WTC11 (cell line): ENCODE data around the gene CPTP. TPM values are rescaled to one million over a fixed set of nuclear protein-coding genes. Genes with fewer than 3 reads are reported as not detected.

Experiments used
- ATAC-seq: fragments of 200-7000 bp; cut with Tn5 transposase; 2 replicates; pipeline ENCODE4 v1.10.0; 2021; ENCODE audit warnings: mild to moderate bottlenecking, moderate library complexity
- CTCF ChIA-PET: fragments of 300-600 bp; sonication (Branson Sonifier 250); formaldehyde crosslinking; loops from one replicate; lab custom pipeline; 2021; ENCODE audit warnings: antibody characterized with exemption; lab: Charles Lee
- POLR2A ChIA-PET: fragments of 350-600 bp; sonication (Branson Sonifier 250); formaldehyde crosslinking; loops from one replicate; lab custom pipeline; 2021; ENCODE audit warnings: antibody characterized with exemption; lab: Charles Lee
- DNase-seq: peaks from one replicate; pipeline ENCODE4 v3.0.0; 2021; ENCODE audit warnings: low spot score
- H3K27ac Mint-ChIP-seq: 2 replicates; pipeline ENCODE4 v1.8.0; 2021; ENCODE audit warnings: mixed read lengths
- H3K27me3 Mint-ChIP-seq: 2 replicates; pipeline ENCODE4 v1.8.0; 2021; ENCODE audit warnings: low read depth, mild to moderate bottlenecking, moderate library complexity, mixed read lengths
- H3K36me3 Mint-ChIP-seq: 2 replicates; pipeline ENCODE4 v1.8.0; 2021; ENCODE audit warnings: mixed read lengths
- H3K4me1 Mint-ChIP-seq: 2 replicates; pipeline ENCODE4 v1.8.0; 2022; ENCODE audit warnings: mixed read lengths
- H3K4me3 Mint-ChIP-seq: 2 replicates; pipeline ENCODE4 v1.8.0; 2021; ENCODE audit warnings: mild to moderate bottlenecking, moderate library complexity, mixed read lengths
- H3K9me3 Mint-ChIP-seq: 2 replicates; pipeline ENCODE4 v1.8.0; 2021; ENCODE audit warnings: mixed read lengths
- AR ChIP-seq: fragments of 250-450 bp; sonication (Bioruptor Pico); IDR thresholded peaks from 2 replicates; pipeline ENCODE4 v1.9.0; 2021; ENCODE audit warnings: mild to moderate bottlenecking
- ATF2 ChIP-seq: sonication (generic); formaldehyde crosslinking; IDR thresholded peaks from 2 replicates; pipeline ENCODE4 v1.8.1; 2022; ENCODE audit warnings: low read depth, missing genetic modification reagents, borderline replicate concordance
- CREM ChIP-seq: sonication (generic); formaldehyde crosslinking; IDR thresholded peaks from 2 replicates; pipeline ENCODE4 v1.8.1; 2022; ENCODE audit warnings: mild to moderate bottlenecking, missing genetic modification reagents, moderate library complexity
- E2F1 ChIP-seq: sonication (generic); formaldehyde crosslinking; IDR thresholded peaks from 2 replicates; pipeline ENCODE4 v1.8.0; 2022; ENCODE audit warnings: mild to moderate bottlenecking, missing genetic modification reagents
- ETV6 ChIP-seq: sonication (generic); formaldehyde crosslinking; IDR thresholded peaks from 2 replicates; pipeline ENCODE4 v1.8.1; 2022; ENCODE audit warnings: mild to moderate bottlenecking, missing genetic modification reagents
- FOXJ3 ChIP-seq: sonication (generic); formaldehyde crosslinking; IDR thresholded peaks from 2 replicates; pipeline ENCODE4 v1.9.0; 2021; ENCODE audit warnings: missing genetic modification reagents, mild to moderate bottlenecking, borderline replicate concordance
- HMGA2 ChIP-seq: fragments of 250-450 bp; sonication (Bioruptor Pico); IDR thresholded peaks from 2 replicates; pipeline ENCODE4 v1.4.0; 2021; ENCODE audit warnings: mild to moderate bottlenecking, moderate library complexity
- IRF1 ChIP-seq: sonication (generic); formaldehyde crosslinking; IDR thresholded peaks from 2 replicates; pipeline ENCODE4 v1.8.0; 2023; ENCODE audit warnings: missing genetic modification reagents
- MYBL2 ChIP-seq: sonication (generic); formaldehyde crosslinking; IDR thresholded peaks from 2 replicates; pipeline ENCODE4 v1.8.1; 2023; ENCODE audit warnings: mild to moderate bottlenecking, moderate library complexity, missing genetic modification reagents
- SMAD4 ChIP-seq: sonication (generic); formaldehyde crosslinking; IDR thresholded peaks from 2 replicates; pipeline ENCODE4 v1.8.0; 2022; ENCODE audit warnings: mild to moderate bottlenecking, missing genetic modification reagents
- TEAD1 ChIP-seq: sonication (generic); formaldehyde crosslinking; IDR thresholded peaks from 2 replicates; pipeline ENCODE4 v1.8.0; 2022; ENCODE audit warnings: mild to moderate bottlenecking, missing genetic modification reagents
- ZBTB21 ChIP-seq: sonication (generic); formaldehyde crosslinking; IDR thresholded peaks from 2 replicates; pipeline ENCODE4 v1.8.1; 2023; ENCODE audit warnings: mild to moderate bottlenecking, missing genetic modification reagents, borderline replicate concordance
- ZBTB43 ChIP-seq: sonication (generic); formaldehyde crosslinking; IDR thresholded peaks from 2 replicates; pipeline ENCODE4 v1.8.1; 2023; ENCODE audit warnings: mild to moderate bottlenecking, missing genetic modification reagents
- ZNF138 ChIP-seq: sonication (generic); formaldehyde crosslinking; conservative IDR thresholded peaks from 2 replicates; pipeline ENCODE4 v1.8.1; 2022; ENCODE audit warnings: mild to moderate bottlenecking, moderate library complexity, missing genetic modification reagents
- ZNF532 ChIP-seq: fragments of 250-450 bp; sonication (Bioruptor Pico); IDR thresholded peaks from 2 replicates; pipeline ENCODE4 v1.9.0; 2021; ENCODE audit warnings: mild to moderate bottlenecking, borderline replicate concordance
- total RNA-seq: library from RNA; stranded (reverse); gene quantifications from 3 replicates; pipeline ENCODE4 v1.2.3, GENCODE V29; 2021

CPTP gene
- total RNA-seq, 1 experiment from 2014 or later, result 14.4 TPM

GRCh38 chr1:1313500-1314236 is 10.9 kb upstream of the CPTP start:
- TF ChIP-seq ZBTB21 (CRISPR knock-in tag) (no peak), ZBTB43 (0 out of 2 replicates have a peak, but pooled peaks have one; percentile 3), ETV6 (CRISPR knock-in tag) (no peak)
- no peaks in the 10 kb centered on the region for H3K9me3 Mint-ChIP-seq
- no peak for ATAC-seq
- CTCF ChIA-PET, result interaction anchor here (1.4 kb wide), 1 partner anchor 22 kb away, joined by 5 read pairs; no protein-coding TSS in a partner anchor
- peaks cover 15% of the 10 kb centered on the region for H3K4me1 Mint-ChIP-seq
- no peaks in the 10 kb centered on the region for H3K27me3 Mint-ChIP-seq
- H3K4me3 Mint-ChIP-seq, result no peak overlapping the region
- no peak overlapping the region for H3K27ac Mint-ChIP-seq
- peaks cover 16% of the 10 kb centered on the region for H3K36me3 Mint-ChIP-seq
- POLR2A ChIA-PET, result no interaction called here
- no peak for DNase-seq

GRCh38 chr1:1314237-1314586 is 10.4 kb upstream of the CPTP start:
- CTCF ChIA-PET, result interaction anchor here (1.4 kb wide), 1 partner anchor 23 kb away, joined by 5 read pairs; no protein-coding TSS in a partner anchor
- Mint-ChIP-seq H3K27me3 (no peaks in the 10 kb centered on the region), H3K36me3 (peaks cover 19% of the 10 kb centered on the region), H3K4me1 (peaks cover 15% of the 10 kb centered on the region), H3K27ac (no peak overlapping the region), H3K9me3 (no peaks in the 10 kb centered on the region), H3K4me3 (no peak overlapping the region)
- no peak for ATAC-seq
- no peak for TF ChIP-seq E2F1 (CRISPR knock-in tag)
- TF ChIP-seq ZNF532 (CRISPR knock-in tag), result no peak
- TF ChIP-seq ZNF138 (CRISPR knock-in tag), result no peak
- no peak for TF ChIP-seq HMGA2 (CRISPR knock-in tag)
- no peak for TF ChIP-seq CREM (CRISPR knock-in tag)
- TF ChIP-seq AR (CRISPR knock-in tag), result no peak
- no peak for TF ChIP-seq TEAD1
- TF ChIP-seq FOXJ3 (CRISPR knock-in tag), result no peak
- TF ChIP-seq ATF2 (CRISPR knock-in tag), result no peak
- TF ChIP-seq IRF1 (CRISPR knock-in tag), result no peak
- no peak for TF ChIP-seq SMAD4
- TF ChIP-seq MYBL2 (CRISPR knock-in tag), result no peak
- POLR2A ChIA-PET, result interaction anchor here (0.6 kb wide), 1 partner anchor 40 kb away, joined by 3 read pairs; no protein-coding TSS in a partner anchor
- no peak for DNase-seq
